OCI-LY7 (cell line): ENCODE results near the gene CDC37L1. TPM values are rescaled to one million over a fixed set of nuclear protein-coding genes. Genes with fewer than 3 reads are reported as not detected.
A peak's percentile ranks its signal among the peaks of the same experiment; 100 is the strongest.

Source experiments
- BruUV-seq: library from RNA; stranded (reverse); fragments of 400-500 nt; replicated peaks from 2 replicates; lab custom pipeline; 2021; lab: Mats Ljungman, UMichigan
- CTCF ChIA-PET: fragments of 300-600 bp; sonication (Branson Sonifier 250); formaldehyde crosslinking; loops from one replicate; lab custom pipeline; 2022; ENCODE audit warnings: antibody characterized with exemption; ENCODE audit not compliant: unreplicated experiment; lab: Charles Lee
- POLR2A ChIA-PET: fragments of 300-600 bp; sonication (Branson Sonifier 250); formaldehyde crosslinking; loops from one replicate; lab custom pipeline; 2022; ENCODE audit warnings: antibody characterized with exemption; lab: Charles Lee
- DNase-seq: peaks from one replicate; pipeline ENCODE4 v3.0.0-alpha.2; 2015; ENCODE audit warnings: low spot score
- H2AFZ ChIP-seq: fragments of 200-600 bp; sonication (generic), shearing (Covaris generic); 2 replicates; pipeline ENCODE4 v1.6.1; 2014; ENCODE audit warnings: mild to moderate bottlenecking, antibody characterized with exemption, low read length, moderate library complexity
- H3K27ac ChIP-seq: fragments of 200-600 bp; sonication (generic); 2 replicates; pipeline ENCODE4 v1.5.1; 2014; ENCODE audit warnings: mixed run types, low read depth, mild to moderate bottlenecking, moderate library complexity, low read length, inconsistent platforms; ENCODE audit not compliant: poor library complexity, severe bottlenecking
- H3K36me3 ChIP-seq: fragments of 200-600 bp; sonication (generic); 2 replicates; pipeline ENCODE4 v1.6.1; 2014; ENCODE audit warnings: mild to moderate bottlenecking, antibody characterized with exemption, low read length, moderate library complexity, mixed read lengths; ENCODE audit not compliant: insufficient read depth
- H3K4me1 ChIP-seq: fragments of 200-600 bp; sonication (generic); 2 replicates; pipeline ENCODE4 v1.5.1; 2014; ENCODE audit warnings: mild to moderate bottlenecking, low read length; ENCODE audit not compliant: insufficient read depth, poor library complexity, severe bottlenecking
- H3K4me2 ChIP-seq: fragments of 200-600 bp; sonication (generic); 2 replicates; pipeline ENCODE4 v1.6.1; 2014; ENCODE audit warnings: mild to moderate bottlenecking, low read length
- H3K4me3 ChIP-seq: fragments of 200-600 bp; sonication (generic); 2 replicates; pipeline ENCODE4 v1.5.1; 2014; ENCODE audit warnings: mild to moderate bottlenecking, low read depth, low read length; ENCODE audit not compliant: poor library complexity, severe bottlenecking
- H3K79me2 ChIP-seq: fragments of 200-600 bp; sonication (generic); 2 replicates; pipeline ENCODE4 v1.6.1; 2016; ENCODE audit warnings: low read depth, mild to moderate bottlenecking, low read length, moderate library complexity, mixed read lengths; ENCODE audit not compliant: insufficient read depth
- H3K9me2 ChIP-seq: fragments of 200-600 bp; sonication (generic); 2 replicates; pipeline ENCODE4 v1.6.1; 2016; ENCODE audit warnings: mild to moderate bottlenecking, low read length, mixed read lengths; ENCODE audit not compliant: insufficient read depth
- H3K9me3 ChIP-seq: fragments of 200-600 bp; sonication (generic); 2 replicates; pipeline ENCODE4 v1.6.1; 2014; ENCODE audit warnings: mild to moderate bottlenecking, mixed run types, low read length, mixed read lengths
- H4K20me1 ChIP-seq: fragments of 200-600 bp; sonication (generic); 2 replicates; pipeline ENCODE4 v1.6.1; 2014; ENCODE audit warnings: mild to moderate bottlenecking, antibody characterized with exemption, low read length, moderate library complexity, mixed read lengths; ENCODE audit not compliant: insufficient read depth
- CTCF ChIP-seq: fragments of 200-600 bp; sonication (generic); conservative IDR thresholded peaks from 2 replicates; pipeline ENCODE4 v1.5.1; 2014; ENCODE audit warnings: mild to moderate bottlenecking, antibody characterized with exemption, low read length, moderate library complexity, mixed read lengths
- EZH2phosphoT487 ChIP-seq: fragments of 200-600 bp; sonication (generic); IDR thresholded peaks from 2 replicates; pipeline ENCODE4 v1.6.1; 2018; ENCODE audit warnings: low read depth, borderline replicate concordance, mild to moderate bottlenecking, mixed run types, antibody characterized with exemption, low read length, moderate library complexity, mixed read lengths
- intact Hi-C: fragments of 100-400 bp; cut with micrococcal nuclease; formaldehyde crosslinking; loops from one replicate; pipeline ENCODE4 v1.10.0; 2022; ENCODE audit not compliant: unreplicated experiment
- total RNA-seq, 2 experiments: library from RNA; depleted of rRNA in 1 of 2; stranded (reverse); fragments of >200 nt in 1 of 2; shearing (Covaris generic) in 1 of 2; gene quantifications; 2 replicates each; pipeline ENCODE4 v1.2.3, GENCODE V29; 2014 to 2022

CDC37L1 gene
- total RNA-seq, 2 experiments from 2014 or later: 9.3 to 11.7 TPM

- TF ChIP-seq CTCF (no peak), EZH2phosphoT487 (no peak)
- H2AFZ ChIP-seq: peak overlapping the region; percentile 88; the same call in 1 of the 2 replicates
- DNase-seq: no peak
- POLR2A ChIA-PET: interaction anchor here (0.7 to 0.9 kb wide), 2 partner anchors 17 to 115 kb away, joined by 3 read pairs; no protein-coding TSS in a partner anchor
- no peaks in the 10 kb centered on the region for H3K36me3 ChIP-seq
- H3K4me3 ChIP-seq: no peak overlapping the region
- H3K9me3 ChIP-seq: no peaks in the 10 kb centered on the region
- CTCF ChIA-PET: no interaction called here
- no peaks in the 10 kb centered on the region for H4K20me1 ChIP-seq
- peaks cover 18% of the 10 kb centered on the region for H3K4me1 ChIP-seq
- no peak overlapping the region for H3K27ac ChIP-seq
- intact Hi-C loops: loop anchor here (5.0 kb wide), 2 partner anchors 321 to 776 kb away; partner anchors contain the start of gene PLGRKT
- H3K79me2 ChIP-seq: no peaks in the 10 kb centered on the region
- no peaks in the 10 kb centered on the region for H3K9me2 ChIP-seq
- no TSS peak for BruUV-seq
- H3K4me2 ChIP-seq: peak overlapping the region; percentile 83; the same call in 1 of the 2 replicates
Observed at GRCh38 chr9:4661165-4661564, 18.2 kb upstream of the CDC37L1 start.

- peak overlapping the region; percentile 88 for H2AFZ ChIP-seq
- no TSS peak for BruUV-seq
- H3K4me1 ChIP-seq: peaks cover 21% of the 10 kb centered on the region
- H3K9me3 ChIP-seq: no peaks in the 10 kb centered on the region
- no peaks in the 10 kb centered on the region for H3K79me2 ChIP-seq
- H3K4me3 ChIP-seq: peak overlapping the region; percentile 77
- H4K20me1 ChIP-seq: no peaks in the 10 kb centered on the region
- H3K27ac ChIP-seq: no peak overlapping the region
- CTCF ChIA-PET: no interaction called here
- no peaks in the 10 kb centered on the region for H3K9me2 ChIP-seq
- H3K36me3 ChIP-seq: no peaks in the 10 kb centered on the region
- TF ChIP-seq EZH2phosphoT487 (no peak), CTCF (no peak)
- peak overlapping the region; percentile 83 for H3K4me2 ChIP-seq
- DNase-seq: no peak
- intact Hi-C loops: loop anchor here (1.0 to 5.0 kb wide), 3 partner anchors 79 to 776 kb away; partner anchors contain the start of gene PLGRKT
- POLR2A ChIA-PET: interaction anchor here (0.9 kb wide), 1 partner anchor 17 kb away, joined by 3 read pairs; no protein-coding TSS in a partner anchor
Observed at GRCh38 chr9:4661611-4662010, 17.8 kb upstream of the CDC37L1 start.
